Measurements from ENCODE around the gene DOCK9. TPM values are rescaled to one million over a fixed set of nuclear protein-coding genes. Genes with fewer than 3 reads are reported as not detected.

Gene DOCK9
- polyA plus RNA-seq, 1 donor (not counting 4 experiments of a cell fraction or from before 2014, with no cell fraction given), result 110 TPM

DNA sequence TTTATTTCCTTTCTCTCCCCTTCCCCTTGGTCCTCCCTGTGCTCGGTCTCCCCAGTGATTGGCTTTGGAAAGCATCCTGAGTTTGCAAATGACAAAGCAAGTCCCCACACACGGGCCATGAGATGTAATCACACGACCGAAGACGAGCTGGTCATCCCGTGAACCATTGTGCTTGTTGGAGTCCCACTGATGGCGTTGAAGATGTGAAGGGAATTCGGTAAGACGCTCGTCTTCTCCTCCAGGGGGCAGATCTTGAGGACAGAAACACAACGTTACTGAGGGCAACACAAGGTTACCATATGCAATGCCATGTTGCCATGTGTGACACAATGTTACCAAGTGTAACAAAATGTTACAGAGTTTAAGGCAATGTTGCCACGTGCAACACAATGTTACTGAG lies 183.4 kb downstream of the DOCK9 start:
- FAIRE-seq, result no peak
- peaks cover 26 to 53% of the 10 kb centered on the region in 2 experiments for H3K36me3 ChIP-seq (ENCODE audit: control insufficient read depth in 2 of 2, extremely low read depth in 1 of 2, insufficient read depth in 2 of 2, low read length in 2 of 2)
- H3K9ac ChIP-seq (ENCODE audit: control insufficient read depth, extremely low read depth, insufficient read depth, low read length), result no peak overlapping the region
- no peak for DNase-seq (ENCODE audit: low read depth, low spot score)
- H3K27ac ChIP-seq (ENCODE audit: control insufficient read depth, insufficient read depth, low read length), result no peak overlapping the region
- no peaks in the 10 kb centered on the region for H3K79me2 ChIP-seq (ENCODE audit: control insufficient read depth, insufficient read depth, low read length)
- TF ChIP-seq, protein P1, sequence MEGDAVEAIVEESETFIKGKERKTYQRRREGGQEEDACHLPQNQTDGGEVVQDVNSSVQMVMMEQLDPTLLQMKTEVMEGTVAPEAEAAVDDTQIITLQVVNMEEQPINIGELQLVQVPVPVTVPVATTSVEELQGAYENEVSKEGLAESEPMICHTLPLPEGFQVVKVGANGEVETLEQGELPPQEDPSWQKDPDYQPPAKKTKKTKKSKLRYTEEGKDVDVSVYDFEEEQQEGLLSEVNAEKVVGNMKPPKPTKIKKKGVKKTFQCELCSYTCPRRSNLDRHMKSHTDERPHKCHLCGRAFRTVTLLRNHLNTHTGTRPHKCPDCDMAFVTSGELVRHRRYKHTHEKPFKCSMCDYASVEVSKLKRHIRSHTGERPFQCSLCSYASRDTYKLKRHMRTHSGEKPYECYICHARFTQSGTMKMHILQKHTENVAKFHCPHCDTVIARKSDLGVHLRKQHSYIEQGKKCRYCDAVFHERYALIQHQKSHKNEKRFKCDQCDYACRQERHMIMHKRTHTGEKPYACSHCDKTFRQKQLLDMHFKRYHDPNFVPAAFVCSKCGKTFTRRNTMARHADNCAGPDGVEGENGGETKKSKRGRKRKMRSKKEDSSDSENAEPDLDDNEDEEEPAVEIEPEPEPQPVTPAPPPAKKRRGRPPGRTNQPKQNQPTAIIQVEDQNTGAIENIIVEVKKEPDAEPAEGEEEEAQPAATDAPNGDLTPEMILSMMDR (optimal IDR thresholded peaks at IDR 0.05 in 1 of 3, IDR thresholded peaks at IDR 0.05 in 1 of 3, conservative IDR thresholded peaks at IDR 0.05 in 1 of 3; ENCODE audit: extremely low read depth in 1 of 3, insufficient read depth in 2 of 3, low read length in 3 of 3), result no peak
- no peak for TF ChIP-seq EZH2 (IDR thresholded peaks at IDR 0.05; ENCODE audit: low read length)
- no peaks in the 10 kb centered on the region for H3K27me3 ChIP-seq (ENCODE audit: control insufficient read depth, extremely low read depth, insufficient read depth, low read length)
- no peak overlapping the region for H3K4me3 ChIP-seq (ENCODE audit: control insufficient read depth in 2 of 3, extremely low read depth in 1 of 3, insufficient read depth in 2 of 3, low read depth in 1 of 3, low read length in 3 of 3)
- H3K4me2 ChIP-seq (ENCODE audit: control insufficient read depth, extremely low read depth, insufficient read depth, low read depth, low read length), result no peak overlapping the region
- H2AFZ ChIP-seq (ENCODE audit: control insufficient read depth, low read length), result no peak overlapping the region
- H3K9me3 ChIP-seq (ENCODE audit: control insufficient read depth, low read depth, low read length), result no peaks in the 10 kb centered on the region
- H4K20me1 ChIP-seq (ENCODE audit: control insufficient read depth, extremely low read depth, insufficient read depth, low read length), result no peaks in the 10 kb centered on the region
- H3K9me1 ChIP-seq (ENCODE audit: control insufficient read depth, extremely low read depth, insufficient read depth, low read length), result no peaks in the 10 kb centered on the region
- dilution Hi-C loops (cut with MboI; ENCODE audit: extremely low pct_ligation_motif_present, low sequenced_read_pairs), result no loop called here
- no peaks in the 10 kb centered on the region for H3K4me1 ChIP-seq (ENCODE audit: control insufficient read depth, extremely low read depth, insufficient read depth, low read length)

DNA sequence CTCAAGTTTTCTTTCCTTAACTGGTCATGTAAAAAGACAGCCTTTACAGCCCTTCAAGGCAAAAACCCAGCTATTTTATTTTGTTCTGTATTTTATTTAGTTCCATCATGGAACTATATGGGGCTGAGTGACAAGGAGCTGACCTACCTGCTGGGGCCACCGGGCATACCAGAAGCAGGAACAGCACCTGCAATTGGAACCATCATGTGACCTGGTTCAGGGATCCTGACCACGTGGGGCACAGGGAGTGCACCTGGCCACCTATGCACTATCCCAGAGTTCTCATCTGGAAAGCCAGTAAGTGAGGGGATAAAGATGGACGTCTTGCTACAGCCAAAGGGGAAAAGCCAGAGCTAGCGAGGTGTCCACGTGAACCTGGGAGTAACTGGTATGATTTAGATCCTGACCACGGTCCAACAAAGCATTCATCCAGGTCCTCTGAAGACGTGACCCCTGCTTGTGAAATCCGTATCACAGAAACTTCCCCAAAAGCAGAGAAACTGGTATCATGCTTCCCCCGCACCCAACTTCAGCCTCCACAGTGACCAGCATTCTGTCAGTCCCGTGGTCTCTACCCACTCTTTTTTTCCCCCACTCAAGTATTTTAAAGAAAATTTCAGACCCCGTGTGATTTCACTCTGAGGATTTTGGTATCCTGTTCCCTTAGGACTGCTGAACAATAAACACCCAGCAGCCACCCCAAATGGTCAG lies 184.9 kb downstream of the DOCK9 start:
- Histone ChIP-seq H3K4me3 (ENCODE audit: control insufficient read depth in 2 of 3, extremely low read depth in 1 of 3, insufficient read depth in 2 of 3, low read depth in 1 of 3, low read length in 3 of 3) (no peak overlapping the region), H3K4me1 (ENCODE audit: control insufficient read depth, extremely low read depth, insufficient read depth, low read length) (no peaks in the 10 kb centered on the region), H3K27ac (ENCODE audit: control insufficient read depth, insufficient read depth, low read length) (no peak overlapping the region), H3K36me3 (ENCODE audit: control insufficient read depth in 2 of 2, extremely low read depth in 1 of 2, insufficient read depth in 2 of 2, low read length in 2 of 2) (peaks cover 22 to 43% of the 10 kb centered on the region in 2 experiments), H3K79me2 (ENCODE audit: control insufficient read depth, insufficient read depth, low read length) (no peaks in the 10 kb centered on the region), H3K9me1 (ENCODE audit: control insufficient read depth, extremely low read depth, insufficient read depth, low read length) (no peaks in the 10 kb centered on the region), H3K9ac (ENCODE audit: control insufficient read depth, extremely low read depth, insufficient read depth, low read length) (no peak overlapping the region), H4K20me1 (ENCODE audit: control insufficient read depth, extremely low read depth, insufficient read depth, low read length) (no peaks in the 10 kb centered on the region), H3K4me2 (ENCODE audit: control insufficient read depth, extremely low read depth, insufficient read depth, low read depth, low read length) (no peak overlapping the region), H3K9me3 (ENCODE audit: control insufficient read depth, low read depth, low read length) (no peaks in the 10 kb centered on the region), H3K27me3 (ENCODE audit: control insufficient read depth, extremely low read depth, insufficient read depth, low read length) (no peaks in the 10 kb centered on the region), H2AFZ (ENCODE audit: control insufficient read depth, low read length) (no peak overlapping the region)
- DNase-seq (ENCODE audit: low read depth, low spot score) (no peak), FAIRE-seq (no peak)
- dilution Hi-C loops (cut with MboI; ENCODE audit: extremely low pct_ligation_motif_present, low sequenced_read_pairs), result no loop called here
- TF ChIP-seq, protein P1 (optimal IDR thresholded peaks at IDR 0.05 in 1 of 3, IDR thresholded peaks at IDR 0.05 in 1 of 3, conservative IDR thresholded peaks at IDR 0.05 in 1 of 3; ENCODE audit: extremely low read depth in 1 of 3, insufficient read depth in 2 of 3, low read length in 3 of 3), result no peak
- no peak for TF ChIP-seq EZH2 (IDR thresholded peaks at IDR 0.05; ENCODE audit: low read length)

Measured in keratinocyte (primary cell).